ENCODE results near the gene SNW1.

- no peak for TF ChIP-seq FOXM1 (IDR thresholded peaks at IDR 0.05; ENCODE audit: borderline replicate concordance)
- no peak for TF ChIP-seq ELF4 (IDR thresholded peaks at IDR 0.05)
- no peak for TF ChIP-seq SP1 (IDR thresholded peaks at IDR 0.05)
- TF ChIP-seq NFRKB (IDR thresholded peaks at IDR 0.05): no peak
- no peak for TF ChIP-seq LEF1 (IDR thresholded peaks at IDR 0.05; ENCODE audit: borderline replicate concordance)
- no peak for TF ChIP-seq TARDBP (IDR thresholded peaks at IDR 0.05)
- no peak for TF ChIP-seq SUZ12 (IDR thresholded peaks at IDR 0.05)
- TF ChIP-seq CTBP1 (IDR thresholded peaks at IDR 0.05; ENCODE audit: borderline replicate concordance): no peak
- TF ChIP-seq FOXA1 (IDR thresholded peaks at IDR 0.05): no peak
Measured at GRCh38 chr14:77691259-77691658, 69.7 kb downstream of the SNW1 start.
